H1 (cell line): ENCODE measurements around the gene CHRNA5. TPM values are rescaled to one million over a fixed set of nuclear protein-coding genes. Genes with fewer than 3 reads are reported as not detected.

Experiments
- CBX5 ChIP-seq: fragments of 300-800, 300-1000 bp; sonication (generic); IDR thresholded peaks from 2 replicates; pipeline ENCODE4 v1.7.1; 2016; ENCODE audit warnings: antibody characterized with exemption, low read length, low read depth
- TEAD4 ChIP-seq: IDR thresholded peaks from 2 replicates; pipeline ENCODE4 v1.6.1; 2012; ENCODE audit warnings: low read depth, low read length, inconsistent platforms, mixed read lengths
- polyA plus RNA-seq, 7 experiments: library from polyadenylated mRNA; depleted of rRNA in 3 of 7; stranded (reverse) in 5 of 7; unstranded in 2 of 7; fragments of >200 nt in 5 of 7; fragments of 200-250 nt in 2 of 7; gene quantifications; 1 replicate in 5 of 7; 2 replicates in 1 of 7; 4 replicates in 1 of 7; pipeline versions ENCODE4 v1.2.1 to v1.2.3, GENCODE V29; 2011 to 2013; ENCODE audit warnings: missing spikeins in 2 of 7, mixed read lengths in 2 of 7
- total RNA-seq: library from RNA; stranded (reverse); fragmentation: NEBNext Ultra II Directional; extraction: Animal tissue kit (Norgen Biotek cat#: 25700); gene quantifications from 2 replicates; pipeline ENCODE4 v1.2.1, GENCODE V29; 2021
- TF ChIP-seq, protein P1 (sequence below): IDR thresholded peaks from 2 replicates; pipeline ENCODE4 v1.6.1; 2012; ENCODE audit warnings: inconsistent platforms

Gene CHRNA5
- total and polyA plus RNA-seq, 2 of the 8 experiments (the other 6 are each of a cell fraction or from before 2014, with no cell fraction given): 13.5 to 31.4 TPM

DNA sequence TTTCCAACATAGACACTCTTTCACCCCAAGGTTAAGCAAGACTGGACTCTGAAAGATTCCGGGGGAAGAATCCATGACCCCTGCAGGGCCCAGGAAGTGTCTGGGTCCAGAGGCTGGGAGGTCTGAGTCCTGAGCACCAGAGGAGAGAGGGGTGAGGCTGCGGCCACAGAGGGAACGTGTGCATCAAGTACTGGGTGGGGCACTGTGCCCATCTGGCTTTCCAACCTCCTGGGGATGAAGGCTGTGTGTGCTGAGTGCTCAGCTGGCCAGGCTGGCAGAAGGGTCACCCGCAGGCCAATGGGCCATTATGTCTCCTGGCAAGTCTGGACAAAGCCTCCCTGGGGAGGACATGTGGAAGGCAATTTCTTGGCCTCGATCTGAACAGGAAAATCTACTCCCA lies 52.2 kb downstream of the CHRNA5 start (continued):
- TF ChIP-seq, protein P1, sequence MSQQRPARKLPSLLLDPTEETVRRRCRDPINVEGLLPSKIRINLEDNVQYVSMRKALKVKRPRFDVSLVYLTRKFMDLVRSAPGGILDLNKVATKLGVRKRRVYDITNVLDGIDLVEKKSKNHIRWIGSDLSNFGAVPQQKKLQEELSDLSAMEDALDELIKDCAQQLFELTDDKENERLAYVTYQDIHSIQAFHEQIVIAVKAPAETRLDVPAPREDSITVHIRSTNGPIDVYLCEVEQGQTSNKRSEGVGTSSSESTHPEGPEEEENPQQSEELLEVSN: no peak
- TF ChIP-seq CBX5 (no peak), TEAD4 (no peak)
